Stimulated activated CD4-positive, alpha-beta T cell treated with anti-CD3 and anti-CD28 coated beads, Interleukin-2, amount 100 ng/mL, for 4 hours (primary cell): ENCODE data around the gene GAB2.

ENCODE experiments used
- DNase-seq: peaks from one replicate; pipeline ENCODE4 v3.0.0-alpha.2; 2020; ENCODE audit warnings: low read depth

The GAB2 gene

GRCh38 chr11:78201096-78201818, 216.4 kb downstream of the GAB2 start:
- DNase-seq, result no peak

- DNase-seq, result no peak
These were observed 217.1 kb downstream of the GAB2 start for GRCh38 chr11:78200553-78200952.

- no peak for DNase-seq
These were observed 217.6 kb downstream of the GAB2 start for GRCh38 chr11:78200061-78200460.

GRCh38 chr11:78199653-78200015, 218.0 kb downstream of the GAB2 start:
- no peak for DNase-seq

- no peak for DNase-seq
These were observed 218.5 kb downstream of the GAB2 start for GRCh38 chr11:78199015-78199652.

- DNase-seq, result no peak
These were observed 219.8 kb downstream of the GAB2 start for GRCh38 chr11:78197816-78198215.

- DNase-seq, result no peak
These were observed 220.9 kb downstream of the GAB2 start for GRCh38 chr11:78196661-78197091.

- DNase-seq, result no peak
These were observed 221.6 kb downstream of the GAB2 start for GRCh38 chr11:78195917-78196560.

- DNase-seq, result no peak
These were observed 223.1 kb downstream of the GAB2 start for GRCh38 chr11:78194490-78194889.

GRCh38 chr11:78193806-78194205, 223.8 kb downstream of the GAB2 start:
- no peak for DNase-seq

GRCh38 chr11:78192911-78193351, 224.7 kb downstream of the GAB2 start:
- no peak for DNase-seq

- DNase-seq, result no peak
These were observed 225.3 kb downstream of the GAB2 start for GRCh38 chr11:78192223-78192719.

GRCh38 chr11:78190871-78191538, 226.6 kb downstream of the GAB2 start:
- no peak for DNase-seq

- no peak for DNase-seq
These were observed 227.2 kb downstream of the GAB2 start for GRCh38 chr11:78190374-78190773.

- no peak for DNase-seq
These were observed 227.8 kb downstream of the GAB2 start for GRCh38 chr11:78189851-78190250.

- no peak for DNase-seq
These were observed 228.4 kb downstream of the GAB2 start for GRCh38 chr11:78189174-78189724.

- DNase-seq, result peak; percentile 87
These were observed 229.1 kb downstream of the GAB2 start, which contains the start of the genes KCTD21 and USP35 for GRCh38 chr11:78188286-78189173. KCTD21 (minus strand) TSS chr11:78188626; CDS start chr11:78174554, 14,072 bp downstream. USP35 (plus strand) TSS chr11:78188919; CDS start chr11:78196246, 7,327 bp downstream.

GRCh38 chr11:78187366-78188285, 230.0 kb downstream of the GAB2 start:
- DNase-seq, result peak; percentile 84

- no peak for DNase-seq
These were observed 236.4 kb downstream of the GAB2 start for GRCh38 chr11:78181185-78181584.

GRCh38 chr11:78180751-78181150, 236.9 kb downstream of the GAB2 start:
- DNase-seq, result no peak
